ENCODE measurements around the gene C19orf44.
A peak's percentile ranks its signal among the peaks of the same experiment; 100 is the strongest.
"Not testable (repeated sequence)": the region's sequence is repeated elsewhere in the genome, so short reads cannot be mapped to it uniquely, and the experiment has no call there.

Gene C19orf44

GRCh38 chr19:16495982-16496612 is at the start of gene C19orf44, which contains the start of gene CALR3:
TSS of gene C19orf44 (plus strand) at chr19:16496394. CDS start at chr19:16500793, 4,399 bp downstream.
TSS of gene CALR3 (minus strand) at chr19:16496167. CDS start at chr19:16496129, 38 bp downstream.
- DNase-seq (ENCODE audit: insufficient read length, low spot score) (peak; percentile 80), FAIRE-seq (no peak)
- no peak for TF ChIP-seq CTCF (IDR thresholded peaks at IDR 0.05; ENCODE audit: insufficient read depth, missing control alignments)

- FAIRE-seq (no peak), DNase-seq (ENCODE audit: insufficient read length, low spot score) (no peak)
- no peak for TF ChIP-seq CTCF (IDR thresholded peaks at IDR 0.05; ENCODE audit: insufficient read depth, missing control alignments)
Measured at GRCh38 chr19:16446724-16447368, 49.3 kb upstream of the C19orf44 start.

GRCh38 chr19:16448872-16449271 is 47.3 kb upstream of the C19orf44 start:
- not testable (repeated sequence) for FAIRE-seq; DNase-seq (ENCODE audit: insufficient read length, low spot score)

GRCh38 chr19:16449330-16449961 is 46.7 kb upstream of the C19orf44 start:
- no peak for TF ChIP-seq CTCF (IDR thresholded peaks at IDR 0.05; ENCODE audit: insufficient read depth, missing control alignments)
- no peak for DNase-seq (ENCODE audit: insufficient read length, low spot score)
- no peak for FAIRE-seq

GRCh38 chr19:16452325-16452724 is 43.9 kb upstream of the C19orf44 start:
- no peak for TF ChIP-seq CTCF (IDR thresholded peaks at IDR 0.05; ENCODE audit: insufficient read depth, missing control alignments)
- FAIRE-seq (no peak), DNase-seq (ENCODE audit: insufficient read length, low spot score) (no peak)

GRCh38 chr19:16454351-16454918 is 41.8 kb upstream of the C19orf44 start:
- DNase-seq (ENCODE audit: insufficient read length, low spot score): no peak
- no peak for TF ChIP-seq CTCF (IDR thresholded peaks at IDR 0.05; ENCODE audit: insufficient read depth, missing control alignments)
- FAIRE-seq: no peak

GRCh38 chr19:16455489-16455888 is 40.7 kb upstream of the C19orf44 start:
- DNase-seq (ENCODE audit: insufficient read length, low spot score) (no peak), FAIRE-seq (no peak)
- TF ChIP-seq CTCF (IDR thresholded peaks at IDR 0.05; ENCODE audit: insufficient read depth, missing control alignments): no peak

Measured in D721Med (cell line).